ENCODE measurements around the gene COX10.

COX10 gene

DNA sequence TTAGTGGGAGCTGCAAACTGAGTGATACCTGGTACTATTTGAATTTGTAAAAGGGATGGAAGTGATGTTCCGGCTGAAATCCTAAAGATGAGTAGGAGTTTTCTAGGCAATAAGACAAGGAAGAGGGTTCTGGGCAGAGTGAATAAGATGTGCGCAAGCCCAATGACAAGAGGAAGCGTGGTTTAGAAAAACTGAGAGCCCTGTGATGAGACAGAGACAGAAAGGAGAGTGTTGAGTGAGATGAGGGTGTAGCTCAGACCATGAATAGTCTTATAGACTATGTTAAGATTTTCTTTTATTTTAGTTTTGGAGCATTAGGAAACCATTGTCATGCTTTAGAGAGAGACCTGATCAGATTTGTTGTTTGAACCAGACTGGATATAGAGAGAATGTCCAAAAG lies 50.2 kb downstream of the COX10 start:
- no peak for TF ChIP-seq ZFX (IDR thresholded peaks at IDR 0.05)
- TF ChIP-seq, protein P1, sequence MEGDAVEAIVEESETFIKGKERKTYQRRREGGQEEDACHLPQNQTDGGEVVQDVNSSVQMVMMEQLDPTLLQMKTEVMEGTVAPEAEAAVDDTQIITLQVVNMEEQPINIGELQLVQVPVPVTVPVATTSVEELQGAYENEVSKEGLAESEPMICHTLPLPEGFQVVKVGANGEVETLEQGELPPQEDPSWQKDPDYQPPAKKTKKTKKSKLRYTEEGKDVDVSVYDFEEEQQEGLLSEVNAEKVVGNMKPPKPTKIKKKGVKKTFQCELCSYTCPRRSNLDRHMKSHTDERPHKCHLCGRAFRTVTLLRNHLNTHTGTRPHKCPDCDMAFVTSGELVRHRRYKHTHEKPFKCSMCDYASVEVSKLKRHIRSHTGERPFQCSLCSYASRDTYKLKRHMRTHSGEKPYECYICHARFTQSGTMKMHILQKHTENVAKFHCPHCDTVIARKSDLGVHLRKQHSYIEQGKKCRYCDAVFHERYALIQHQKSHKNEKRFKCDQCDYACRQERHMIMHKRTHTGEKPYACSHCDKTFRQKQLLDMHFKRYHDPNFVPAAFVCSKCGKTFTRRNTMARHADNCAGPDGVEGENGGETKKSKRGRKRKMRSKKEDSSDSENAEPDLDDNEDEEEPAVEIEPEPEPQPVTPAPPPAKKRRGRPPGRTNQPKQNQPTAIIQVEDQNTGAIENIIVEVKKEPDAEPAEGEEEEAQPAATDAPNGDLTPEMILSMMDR (conservative IDR thresholded peaks at IDR 0.05): no peak

DNA sequence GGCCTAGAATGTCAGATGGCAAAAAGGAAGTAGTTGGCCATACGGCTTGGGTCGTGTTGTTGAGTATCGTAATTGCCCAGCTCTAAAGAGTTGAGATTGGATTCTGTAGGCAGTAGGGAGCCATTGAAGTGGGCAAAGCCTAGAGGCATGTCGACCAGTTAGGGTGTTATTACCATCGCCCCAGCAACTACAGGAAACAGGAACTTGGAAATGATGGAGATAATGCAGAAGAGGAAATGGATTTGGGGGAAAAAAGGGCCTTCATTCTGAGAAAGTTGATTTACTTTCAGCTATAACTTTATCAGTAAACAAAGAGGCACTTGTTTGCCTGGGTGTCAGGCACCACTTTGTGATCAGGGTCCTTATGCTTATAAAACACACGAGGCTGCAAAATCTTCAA lies 52.6 kb downstream of the COX10 start:
- no peak for TF ChIP-seq ZFX (IDR thresholded peaks at IDR 0.05)
- TF ChIP-seq, protein P1 (conservative IDR thresholded peaks at IDR 0.05): no peak
- no peak overlapping the region for H3K27ac ChIP-seq

More for the DNA sequence above, 50.2 kb downstream of the COX10 start:
- no peak overlapping the region for H3K27ac ChIP-seq

DNA sequence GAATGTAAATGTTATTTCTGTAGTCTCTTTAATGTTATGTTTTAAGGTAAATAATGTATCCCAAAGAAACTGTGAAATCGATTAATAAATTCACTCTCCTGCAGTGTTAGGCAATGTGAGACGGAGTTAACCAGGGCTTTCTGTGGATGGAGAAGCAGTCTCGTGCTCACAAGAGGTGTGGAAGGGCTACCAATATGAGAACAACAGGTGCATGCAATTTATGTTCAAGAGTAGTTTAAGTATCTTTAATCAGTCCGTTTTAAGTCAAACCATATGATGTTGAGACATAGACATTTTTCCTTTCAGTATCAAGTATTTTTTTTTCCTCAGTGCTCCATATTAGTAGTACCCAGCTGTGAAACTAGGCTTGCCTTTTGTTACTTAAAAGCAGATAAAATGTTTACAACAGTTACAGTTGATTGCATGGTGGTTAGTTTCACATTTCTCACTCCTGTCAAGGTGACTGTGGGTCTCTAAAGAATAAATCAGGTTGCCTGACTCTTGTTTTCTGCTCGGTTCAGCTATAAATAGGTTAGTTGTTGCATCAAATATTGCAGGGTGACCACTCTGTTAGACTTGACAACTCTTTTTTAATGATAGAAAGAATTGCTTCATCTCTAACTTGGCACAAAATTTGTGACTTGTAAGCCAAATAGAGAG lies 54.4 kb downstream of the COX10 start:
- no peak overlapping the region for H3K27ac ChIP-seq
- TF ChIP-seq, protein P1 (conservative IDR thresholded peaks at IDR 0.05): no peak
- no peak for TF ChIP-seq ZFX (IDR thresholded peaks at IDR 0.05)

DNA sequence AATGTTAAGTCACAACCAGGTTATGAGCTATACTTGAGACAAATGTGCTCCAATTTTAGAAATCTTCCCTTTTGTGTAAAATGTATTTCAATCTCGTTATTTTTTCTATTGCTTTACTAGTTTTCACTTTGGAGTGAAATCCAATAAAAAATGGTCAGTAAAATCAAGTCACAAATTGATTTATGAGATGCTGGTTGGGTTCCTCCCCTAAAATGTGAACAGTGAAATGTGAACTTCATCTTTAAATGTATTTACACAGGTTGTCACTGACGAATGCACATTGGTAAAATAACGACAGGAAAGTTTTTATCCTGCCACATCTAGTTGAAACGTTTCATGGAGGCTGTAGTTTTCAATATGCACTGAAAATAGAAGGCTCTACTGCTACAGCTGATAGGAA lies 55.5 kb downstream of the COX10 start:
- no peak for TF ChIP-seq ZFX (IDR thresholded peaks at IDR 0.05)
- TF ChIP-seq, protein P1 (conservative IDR thresholded peaks at IDR 0.05): no peak
- H3K27ac ChIP-seq: no peak overlapping the region

DNA sequence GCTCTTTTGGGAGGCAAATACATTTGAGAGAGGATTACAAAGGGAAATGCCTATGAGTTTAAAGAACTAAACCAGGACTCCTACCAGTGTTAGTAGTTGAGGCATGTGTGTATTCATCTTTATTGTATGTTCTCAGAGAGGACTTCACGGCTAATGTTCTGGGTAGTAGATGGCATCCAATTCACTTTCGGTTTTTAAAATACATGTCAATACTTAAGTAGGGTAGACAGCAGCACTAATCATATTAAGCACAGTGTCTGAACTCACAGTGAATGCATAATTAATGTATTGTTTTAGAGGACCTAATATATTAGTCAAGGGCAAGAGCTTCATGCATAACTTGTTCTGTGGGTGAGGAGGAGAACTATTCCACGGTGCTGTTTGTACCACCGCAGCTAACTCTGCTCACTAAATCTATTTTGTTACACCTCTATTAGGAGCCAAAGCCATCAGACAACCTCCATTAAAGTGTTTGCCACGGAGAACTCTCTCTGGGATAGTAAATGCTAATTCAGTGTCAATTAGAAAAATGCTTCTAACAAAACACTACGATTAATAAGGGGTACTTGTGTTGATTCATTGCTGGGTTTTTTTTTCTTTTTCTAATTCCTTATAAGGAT lies 56.3 kb downstream of the COX10 start:
- TF ChIP-seq, protein P1 (conservative IDR thresholded peaks at IDR 0.05): no peak
- no peak for TF ChIP-seq ZFX (IDR thresholded peaks at IDR 0.05)
- H3K27ac ChIP-seq: no peak overlapping the region

DNA sequence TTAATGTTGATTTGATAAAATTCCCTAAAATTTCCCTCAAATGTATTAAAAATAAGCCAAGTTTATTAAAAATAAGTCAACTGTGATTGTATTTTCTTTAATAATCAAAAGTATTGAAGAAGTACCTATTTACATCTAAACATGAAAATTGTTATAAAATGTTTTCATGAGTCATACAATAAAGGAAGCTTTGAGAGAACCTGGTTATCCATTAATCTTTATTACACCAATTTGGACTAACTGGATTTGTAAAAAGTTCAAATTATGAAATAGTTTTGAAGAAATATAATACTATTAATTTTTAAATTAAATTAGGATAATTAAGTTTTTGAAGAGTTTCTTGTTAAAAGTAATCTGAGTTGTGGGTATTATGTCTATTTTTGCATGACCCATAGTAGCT lies 63.8 kb downstream of the COX10 start:
- no peak overlapping the region for H3K27ac ChIP-seq
- TF ChIP-seq, protein P1 (conservative IDR thresholded peaks at IDR 0.05): no peak
- TF ChIP-seq ZFX (IDR thresholded peaks at IDR 0.05): no peak

DNA sequence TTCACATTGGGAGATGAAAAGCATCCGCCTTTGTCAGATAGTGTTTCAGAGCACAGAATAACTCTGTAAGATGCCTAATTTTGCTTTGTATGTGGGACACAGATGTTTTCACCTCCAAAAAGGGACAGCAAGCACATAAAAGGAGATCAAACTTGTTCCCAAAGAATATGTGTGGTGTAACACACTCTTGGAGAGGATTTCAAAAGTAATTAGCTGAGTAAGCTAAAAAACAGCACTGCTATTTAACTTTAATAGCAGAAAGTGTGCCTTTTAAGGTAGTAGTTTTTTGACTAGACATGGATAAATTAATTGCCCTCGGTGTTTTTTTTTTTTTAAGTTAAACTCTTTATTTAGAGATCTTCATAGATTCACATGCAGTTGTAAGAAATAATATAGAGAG lies 65.2 kb downstream of the COX10 start:
- H3K27ac ChIP-seq: no peak overlapping the region
- TF ChIP-seq, protein P1 (conservative IDR thresholded peaks at IDR 0.05): no peak
- no peak for TF ChIP-seq ZFX (IDR thresholded peaks at IDR 0.05)
